ENCODE data around the gene LRRC4C. TPM values are rescaled to one million over a fixed set of nuclear protein-coding genes. Genes with fewer than 3 reads are reported as not detected.

The LRRC4C gene
- total and polyA plus RNA-seq, 10 of the 15 experiments (the other 5 are each of a cell fraction or from before 2014, with no cell fraction given) = 1.5 TPM; not detected in 9

DNA sequence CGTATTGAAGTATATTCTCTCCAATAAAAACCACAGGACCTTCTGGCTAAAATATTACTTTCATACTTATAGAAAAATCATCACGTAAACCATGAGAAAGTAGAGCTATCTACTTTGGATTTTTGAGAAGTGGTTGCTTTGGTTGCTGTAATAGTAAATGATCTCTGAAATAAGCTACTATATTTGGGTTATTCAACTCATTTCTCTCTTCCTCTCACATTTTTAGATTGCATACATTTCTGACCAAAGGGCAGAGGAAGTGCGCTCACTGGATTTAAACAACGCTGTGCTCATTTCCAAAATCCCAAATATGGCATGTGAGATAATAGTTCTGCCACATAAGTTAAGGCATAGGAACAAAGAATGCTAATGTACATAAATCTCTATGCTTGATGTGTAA, 357.0 kb downstream of the LRRC4C start:
- CTCF ChIA-PET = interaction anchor here (1.2 kb wide), 1 partner anchor 99 kb away, joined by 3 read pairs; no protein-coding TSS in a partner anchor
- POLR2A ChIA-PET = no interaction called here
- no peaks in the 10 kb centered on the region for H3K27me3 ChIP-seq (replicated peaks in 1 of 2; ENCODE audit: control insufficient read depth in 2 of 2, insufficient read depth in 2 of 2, low read length in 1 of 2)
- RAD21 ChIA-PET (ENCODE audit: unreplicated experiment) = interaction anchor here (1.2 kb wide), 1 partner anchor 8 kb away, joined by 3 read pairs; no protein-coding TSS in a partner anchor
- SMC1A ChIA-PET (ENCODE audit: uncharacterized antibody, unreplicated experiment) = no interaction called here
- H3K79me2 ChIP-seq (ENCODE audit: control insufficient read depth, insufficient read depth, low read length) = no peaks in the 10 kb centered on the region
- H4K20me1 ChIP-seq (ENCODE audit: control insufficient read depth, insufficient read depth) = no peaks in the 10 kb centered on the region
- H3K9me3 ChIP-seq (replicated peaks; ENCODE audit: control insufficient read depth, insufficient read depth, low read length) = no peaks in the 10 kb centered on the region
- no peak overlapping the region for H3K9ac ChIP-seq (ENCODE audit: control insufficient read depth, insufficient read depth, low read length)
- no peak for FAIRE-seq
- in situ Hi-C loops (cut with MboI) = no loop called here
- H3K4me1 ChIP-seq (ENCODE audit: control insufficient read depth, insufficient read depth, low read length) = no peaks in the 10 kb centered on the region
- BruUV-seq (replicated peaks) = no TSS peak
- intact Hi-C loops (cut with micrococcal nuclease; ENCODE audit: unreplicated experiment) = no loop called here
- no peak overlapping the region for H3K4me3 ChIP-seq
- 1% methylated on average over 4 of the region's 4 CpGs for WGBS (ENCODE audit: insufficient coverage, insufficient replicate concordance, low lambda C conversion rate, missing lambda C conversion rate)
- ATAC-seq = peak; percentile 83
- no peak overlapping the region for H3K4me2 ChIP-seq (ENCODE audit: control insufficient read depth, insufficient read depth)
- DNase-seq (ENCODE audit: low read depth, low spot score) = no peak
- H2AFZ ChIP-seq (ENCODE audit: control insufficient read depth, low read depth, low read length) = no peak overlapping the region
- H3K27ac ChIP-seq (ENCODE audit: control insufficient read depth, insufficient read depth) = no peak overlapping the region
- H3K36me3 ChIP-seq (ENCODE audit: control insufficient read depth in 2 of 2, insufficient read depth in 2 of 2, low read length in 1 of 2) = no peaks in the 10 kb centered on the region
- TF ChIP-seq MEF2B (IDR thresholded peaks at IDR 0.05; ENCODE audit: partially characterized antibody, poor library complexity, severe bottlenecking) = peak; percentile 74
- TF ChIP-seq, protein P1, sequence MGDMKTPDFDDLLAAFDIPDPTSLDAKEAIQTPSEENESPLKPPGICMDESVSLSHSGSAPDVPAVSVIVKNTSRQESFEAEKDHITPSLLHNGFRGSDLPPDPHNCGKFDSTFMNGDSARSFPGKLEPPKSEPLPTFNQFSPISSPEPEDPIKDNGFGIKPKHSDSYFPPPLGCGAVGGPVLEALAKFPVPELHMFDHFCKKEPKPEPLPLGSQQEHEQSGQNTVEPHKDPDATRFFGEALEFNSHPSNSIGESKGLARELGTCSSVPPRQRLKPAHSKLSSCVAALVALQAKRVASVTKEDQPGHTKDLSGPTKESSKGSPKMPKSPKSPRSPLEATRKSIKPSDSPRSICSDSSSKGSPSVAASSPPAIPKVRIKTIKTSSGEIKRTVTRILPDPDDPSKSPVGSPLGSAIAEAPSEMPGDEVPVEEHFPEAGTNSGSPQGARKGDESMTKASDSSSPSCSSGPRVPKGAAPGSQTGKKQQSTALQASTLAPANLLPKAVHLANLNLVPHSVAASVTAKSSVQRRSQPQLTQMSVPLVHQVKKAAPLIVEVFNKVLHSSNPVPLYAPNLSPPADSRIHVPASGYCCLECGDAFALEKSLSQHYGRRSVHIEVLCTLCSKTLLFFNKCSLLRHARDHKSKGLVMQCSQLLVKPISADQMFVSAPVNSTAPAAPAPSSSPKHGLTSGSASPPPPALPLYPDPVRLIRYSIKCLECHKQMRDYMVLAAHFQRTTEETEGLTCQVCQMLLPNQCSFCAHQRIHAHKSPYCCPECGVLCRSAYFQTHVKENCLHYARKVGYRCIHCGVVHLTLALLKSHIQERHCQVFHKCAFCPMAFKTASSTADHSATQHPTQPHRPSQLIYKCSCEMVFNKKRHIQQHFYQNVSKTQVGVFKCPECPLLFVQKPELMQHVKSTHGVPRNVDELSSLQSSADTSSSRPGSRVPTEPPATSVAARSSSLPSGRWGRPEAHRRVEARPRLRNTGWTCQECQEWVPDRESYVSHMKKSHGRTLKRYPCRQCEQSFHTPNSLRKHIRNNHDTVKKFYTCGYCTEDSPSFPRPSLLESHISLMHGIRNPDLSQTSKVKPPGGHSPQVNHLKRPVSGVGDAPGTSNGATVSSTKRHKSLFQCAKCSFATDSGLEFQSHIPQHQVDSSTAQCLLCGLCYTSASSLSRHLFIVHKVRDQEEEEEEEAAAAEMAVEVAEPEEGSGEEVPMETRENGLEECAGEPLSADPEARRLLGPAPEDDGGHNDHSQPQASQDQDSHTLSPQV (IDR thresholded peaks at IDR 0.05) = no peak
- TF ChIP-seq NFIC (IDR thresholded peaks at IDR 0.05; ENCODE audit: low read depth, low read length) = peak; percentile 66; the same call in 1 of the 2 replicates
- no peak for TF ChIP-seq SPI1 (IDR thresholded peaks at IDR 0.05; ENCODE audit: borderline replicate concordance, insufficient read depth, low read depth, low read length)
- TF ChIP-seq PAX8 (IDR thresholded peaks at IDR 0.05) = no peak
- TF ChIP-seq, protein P2, sequence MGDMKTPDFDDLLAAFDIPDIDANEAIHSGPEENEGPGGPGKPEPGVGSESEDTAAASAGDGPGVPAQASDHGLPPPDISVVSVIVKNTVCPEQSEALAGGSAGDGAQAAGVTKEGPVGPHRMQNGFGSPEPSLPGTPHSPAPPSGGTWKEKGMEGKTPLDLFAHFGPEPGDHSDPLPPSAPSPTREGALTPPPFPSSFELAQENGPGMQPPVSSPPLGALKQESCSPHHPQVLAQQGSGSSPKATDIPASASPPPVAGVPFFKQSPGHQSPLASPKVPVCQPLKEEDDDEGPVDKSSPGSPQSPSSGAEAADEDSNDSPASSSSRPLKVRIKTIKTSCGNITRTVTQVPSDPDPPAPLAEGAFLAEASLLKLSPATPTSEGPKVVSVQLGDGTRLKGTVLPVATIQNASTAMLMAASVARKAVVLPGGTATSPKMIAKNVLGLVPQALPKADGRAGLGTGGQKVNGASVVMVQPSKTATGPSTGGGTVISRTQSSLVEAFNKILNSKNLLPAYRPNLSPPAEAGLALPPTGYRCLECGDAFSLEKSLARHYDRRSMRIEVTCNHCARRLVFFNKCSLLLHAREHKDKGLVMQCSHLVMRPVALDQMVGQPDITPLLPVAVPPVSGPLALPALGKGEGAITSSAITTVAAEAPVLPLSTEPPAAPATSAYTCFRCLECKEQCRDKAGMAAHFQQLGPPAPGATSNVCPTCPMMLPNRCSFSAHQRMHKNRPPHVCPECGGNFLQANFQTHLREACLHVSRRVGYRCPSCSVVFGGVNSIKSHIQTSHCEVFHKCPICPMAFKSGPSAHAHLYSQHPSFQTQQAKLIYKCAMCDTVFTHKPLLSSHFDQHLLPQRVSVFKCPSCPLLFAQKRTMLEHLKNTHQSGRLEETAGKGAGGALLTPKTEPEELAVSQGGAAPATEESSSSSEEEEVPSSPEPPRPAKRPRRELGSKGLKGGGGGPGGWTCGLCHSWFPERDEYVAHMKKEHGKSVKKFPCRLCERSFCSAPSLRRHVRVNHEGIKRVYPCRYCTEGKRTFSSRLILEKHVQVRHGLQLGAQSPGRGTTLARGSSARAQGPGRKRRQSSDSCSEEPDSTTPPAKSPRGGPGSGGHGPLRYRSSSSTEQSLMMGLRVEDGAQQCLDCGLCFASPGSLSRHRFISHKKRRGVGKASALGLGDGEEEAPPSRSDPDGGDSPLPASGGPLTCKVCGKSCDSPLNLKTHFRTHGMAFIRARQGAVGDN (IDR thresholded peaks at IDR 0.05) = no peak
- peak; percentile 32; the same call in 1 of the 2 replicates for TF ChIP-seq IKZF1 (conservative IDR thresholded peaks at IDR 0.05)
- TF ChIP-seq BHLHE40 (IDR thresholded peaks at IDR 0.05; ENCODE audit: borderline replicate concordance in 1 of 2, low read depth in 2 of 2, low read length in 1 of 2) = peak in 1 of 2 experiments; percentile 6; a peak in 1 of 4 replicates
- no peak for TF ChIP-seq ZNF217 (IDR thresholded peaks at IDR 0.05)
- TF ChIP-seq PAX5 (IDR thresholded peaks at IDR 0.05; ENCODE audit: borderline replicate concordance, low read depth, low read length) = no peak
- TF ChIP-seq CHD1 (IDR thresholded peaks at IDR 0.05; ENCODE audit: low read depth, low read length) = no peak
- TF ChIP-seq TARDBP (IDR thresholded peaks at IDR 0.05; ENCODE audit: borderline replicate concordance) = no peak
- TF ChIP-seq POLR2AphosphoS5 (IDR thresholded peaks at IDR 0.05; ENCODE audit: low read length) = no peak
- 0 out of 2 replicates have a peak, but pooled peaks have one; percentile 28 for TF ChIP-seq CREM (IDR thresholded peaks at IDR 0.05; ENCODE audit: low read depth)
- peak; percentile 23; the same call in 1 of the 2 replicates for TF ChIP-seq JUNB (IDR thresholded peaks at IDR 0.05)
- TF ChIP-seq FOXK2 (IDR thresholded peaks at IDR 0.05) = no peak
- peak; percentile 36; the same call in 1 of the 2 replicates for TF ChIP-seq FOXM1 (IDR thresholded peaks at IDR 0.05; ENCODE audit: low read depth, low read length)
